Subcutaneous adipose tissue (tissue), 4 donors: Measurements from ENCODE around the gene CD58. TPM values are rescaled to one million over a fixed set of nuclear protein-coding genes. Genes with fewer than 3 reads are reported as not detected.

Source experiments
- CTCF ChIP-seq: fragments of 450-650 bp; IDR thresholded peaks from one replicate; pipeline ENCODE4 v1.5.1; 2016; ENCODE audit warnings: low read depth, mild to moderate bottlenecking, control low read depth, antibody characterized with exemption, moderate library complexity
- total RNA-seq, 4 donors: library from RNA; depleted of rRNA; stranded (reverse); fragments of >200 nt; gene quantifications; one replicate each; pipeline ENCODE4 v1.1.0, GENCODE V29; 2016

CD58 gene
- 10 to 100 TPM; 33.9 to 53.8 (median 43.0) TPM for total RNA-seq

DNA sequence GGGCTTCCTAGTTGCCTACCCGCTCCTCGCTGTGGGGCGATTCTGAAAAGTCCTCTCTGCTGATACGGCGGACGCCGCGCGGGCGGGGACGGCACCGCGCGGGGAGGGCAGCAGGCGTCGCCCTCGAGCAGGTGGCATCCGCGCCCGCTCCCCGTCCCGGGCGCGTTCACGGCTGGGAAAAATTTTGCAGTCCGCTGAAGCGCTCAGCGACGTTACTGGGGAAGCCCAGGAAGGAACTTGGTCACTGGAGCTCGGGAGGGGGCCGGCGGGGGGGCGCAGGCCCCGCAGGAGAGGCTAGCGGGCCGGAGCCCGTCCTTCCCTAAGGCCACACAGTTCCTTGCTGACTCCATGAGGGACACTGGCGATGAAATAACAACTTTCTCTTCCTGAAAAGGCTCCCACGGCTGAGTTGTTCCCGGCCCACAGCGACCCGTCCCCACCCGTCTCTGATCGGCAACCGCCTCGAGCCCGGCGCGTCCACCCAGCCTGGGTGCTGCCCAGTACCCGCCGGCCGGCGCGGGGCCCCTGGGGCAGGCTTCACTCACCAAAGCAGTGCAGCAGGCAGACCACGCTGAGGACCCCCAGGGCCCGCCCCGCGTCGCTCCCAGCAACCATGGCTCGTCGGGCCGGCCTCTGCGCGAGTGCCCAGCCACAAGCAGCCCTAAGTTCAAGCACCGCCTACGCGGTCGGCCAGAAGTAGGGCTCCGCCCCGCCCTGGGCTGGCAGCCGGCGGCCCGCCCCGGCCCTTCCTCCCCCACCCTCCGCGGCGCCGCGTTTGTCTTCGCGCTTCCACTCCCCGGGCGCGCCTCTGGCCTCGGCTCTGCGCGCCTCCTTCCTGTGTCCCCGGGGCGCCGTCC lies at the start of gene CD58:
CD58 (minus strand) TSS at position 669 of the 857 bp plus-strand sequence; CDS start at position 615, 54 bp downstream.
- TF ChIP-seq CTCF: no peak

DNA sequence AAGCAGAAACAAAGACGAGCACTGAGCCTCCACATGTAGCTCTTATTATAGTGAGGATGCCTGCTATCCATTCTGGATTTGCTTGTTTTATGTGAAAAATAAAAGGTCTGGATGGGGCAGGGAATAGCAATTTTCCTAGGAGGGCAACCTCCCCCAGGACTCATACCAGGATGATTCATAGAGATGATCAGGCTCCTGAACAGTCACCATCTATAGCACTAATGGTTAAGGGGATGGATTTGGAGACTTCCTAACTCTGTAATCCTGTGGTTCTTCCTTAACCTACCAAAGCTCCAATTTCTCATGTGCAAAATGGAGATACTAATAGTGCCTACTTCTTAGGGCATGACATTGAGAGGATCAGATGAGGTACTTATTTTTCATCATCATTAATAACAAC lies 34.5 kb upstream of the CD58 start:
- TF ChIP-seq CTCF: no peak

- no peak for TF ChIP-seq CTCF
Measured at GRCh38 chr1:116587501-116588227, 16.8 kb upstream of the CD58 start.

- TF ChIP-seq CTCF: no peak
Measured at GRCh38 chr1:116586741-116587143, 15.9 kb upstream of the CD58 start.

GRCh38 chr1:116585886-116586285 lies 15.1 kb upstream of the CD58 start:
- TF ChIP-seq CTCF: no peak

DNA sequence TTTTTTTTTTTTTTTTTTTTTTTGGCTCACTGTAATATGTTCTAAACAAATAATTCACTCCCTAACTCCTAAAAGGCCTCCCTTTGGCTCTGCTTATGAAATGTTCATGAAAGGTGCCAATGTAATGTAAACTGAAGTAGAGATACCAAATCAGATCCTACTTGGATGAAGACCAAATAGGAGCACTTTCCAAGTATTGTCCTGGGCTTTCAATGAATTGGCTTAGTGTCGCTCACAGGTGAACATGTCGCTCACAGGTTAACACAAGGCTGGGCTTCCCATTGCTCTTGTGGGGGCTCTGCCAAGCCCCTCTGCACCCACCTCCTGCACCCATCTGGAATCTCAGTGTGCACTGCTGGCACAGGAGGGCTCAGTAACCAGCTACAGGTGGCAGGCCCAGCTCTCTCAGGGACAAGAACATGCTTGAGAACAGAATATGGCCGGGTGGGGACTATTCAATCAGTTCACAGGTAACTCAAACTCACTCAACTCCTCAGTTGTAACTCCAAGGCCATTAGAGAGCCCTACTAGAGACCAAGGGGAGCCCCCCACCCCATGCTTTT lies 10.6 kb upstream of the CD58 start:
- TF ChIP-seq CTCF: no peak
